ENCODE measurements around the gene STX19.
"Not testable (repeated sequence)": the region's sequence is repeated elsewhere in the genome, so short reads cannot be mapped to it uniquely, and the experiment has no call there.

Gene STX19, protein sequence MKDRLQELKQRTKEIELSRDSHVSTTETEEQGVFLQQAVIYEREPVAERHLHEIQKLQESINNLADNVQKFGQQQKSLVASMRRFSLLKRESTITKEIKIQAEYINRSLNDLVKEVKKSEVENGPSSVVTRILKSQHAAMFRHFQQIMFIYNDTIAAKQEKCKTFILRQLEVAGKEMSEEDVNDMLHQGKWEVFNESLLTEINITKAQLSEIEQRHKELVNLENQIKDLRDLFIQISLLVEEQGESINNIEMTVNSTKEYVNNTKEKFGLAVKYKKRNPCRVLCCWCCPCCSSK

DNA sequence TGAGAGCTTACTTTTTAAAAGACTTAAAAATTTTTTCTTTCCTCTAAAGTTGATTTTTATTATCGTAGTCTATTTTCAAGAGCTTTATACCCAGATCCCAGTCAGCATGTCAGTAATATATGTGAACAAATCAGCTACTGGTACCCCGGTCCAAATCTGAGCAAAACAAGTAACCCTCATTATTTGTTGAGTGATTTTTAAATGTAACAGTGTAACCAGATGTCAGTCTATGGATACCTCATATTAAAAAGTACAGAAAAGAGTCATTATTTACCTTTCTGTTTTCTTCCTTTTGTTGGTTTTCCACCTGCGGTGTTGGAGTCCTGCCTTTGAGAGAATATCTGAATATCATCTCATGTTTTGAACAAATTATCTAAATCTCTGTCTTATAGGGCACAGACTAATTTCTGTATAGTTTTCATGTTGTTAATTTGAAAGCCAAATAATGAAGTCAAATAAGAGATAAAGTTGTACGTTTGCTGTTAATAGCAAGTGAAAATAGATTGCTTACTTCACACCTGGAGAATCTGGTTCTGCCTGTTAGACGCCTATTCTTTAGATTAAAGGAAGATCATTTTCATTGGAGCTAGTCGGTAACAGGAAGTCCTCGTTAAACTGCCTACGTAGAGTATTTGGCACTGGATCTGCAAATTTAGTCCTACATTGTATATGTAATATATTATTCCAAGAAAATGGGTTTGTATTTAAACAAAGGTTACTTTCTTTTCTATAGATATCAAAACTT is at the start of gene STX19:
Gene STX19 (minus strand): TSS at position 505 of the 745 bp plus-strand sequence. CDS start 13,328 bp downstream, outside the sequence.
- peak; percentile 7 for DNase-seq

DNA sequence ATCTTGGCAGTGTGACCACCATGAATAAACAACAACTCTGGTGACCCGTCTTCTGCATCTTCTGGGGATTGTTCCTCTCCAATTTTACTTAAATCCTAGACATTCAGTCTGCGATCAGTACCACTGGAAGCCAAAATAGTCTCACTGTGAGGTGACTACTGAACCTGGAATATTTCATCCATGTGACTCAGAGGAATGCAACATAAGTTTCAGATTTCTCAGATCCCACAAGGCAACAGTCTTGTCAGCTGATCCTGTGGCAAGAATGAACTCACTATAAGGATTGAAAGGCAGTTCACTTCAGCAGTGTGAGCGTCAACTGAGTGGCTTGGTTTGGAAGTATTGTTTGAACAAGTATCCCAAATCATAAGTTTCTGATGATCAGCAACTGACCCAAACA is 47.7 kb upstream of the STX19 start:
- DNase-seq = no peak

DNA sequence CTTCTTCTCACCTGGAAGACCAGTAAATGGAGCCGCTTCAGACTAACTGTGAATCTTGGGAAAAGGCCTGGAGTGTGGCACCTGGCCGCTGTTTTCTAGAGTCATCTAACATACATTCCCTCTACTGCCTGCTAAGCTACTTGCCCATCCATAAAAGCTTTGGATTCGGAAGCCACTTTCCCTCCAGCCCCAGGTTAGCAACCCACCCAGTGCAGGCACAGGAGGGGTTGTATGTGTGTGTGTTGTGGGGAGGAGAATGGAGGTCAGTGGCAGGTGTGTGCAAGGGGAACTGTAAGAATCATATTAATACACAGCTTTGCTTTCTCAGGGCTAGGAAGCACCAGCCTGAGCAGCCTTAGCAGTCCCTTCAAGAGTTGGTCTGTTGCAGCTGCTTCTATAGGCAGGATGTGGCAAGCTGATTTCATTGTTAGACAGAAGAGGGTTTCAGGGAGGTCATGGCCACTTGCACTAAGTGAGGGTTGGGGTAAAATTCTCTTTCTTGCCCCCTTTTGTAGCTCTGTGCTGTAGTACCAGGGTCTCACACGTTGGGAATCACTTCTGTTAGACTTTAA is 43.4 kb upstream of the STX19 start:
- no peak for DNase-seq

DNA sequence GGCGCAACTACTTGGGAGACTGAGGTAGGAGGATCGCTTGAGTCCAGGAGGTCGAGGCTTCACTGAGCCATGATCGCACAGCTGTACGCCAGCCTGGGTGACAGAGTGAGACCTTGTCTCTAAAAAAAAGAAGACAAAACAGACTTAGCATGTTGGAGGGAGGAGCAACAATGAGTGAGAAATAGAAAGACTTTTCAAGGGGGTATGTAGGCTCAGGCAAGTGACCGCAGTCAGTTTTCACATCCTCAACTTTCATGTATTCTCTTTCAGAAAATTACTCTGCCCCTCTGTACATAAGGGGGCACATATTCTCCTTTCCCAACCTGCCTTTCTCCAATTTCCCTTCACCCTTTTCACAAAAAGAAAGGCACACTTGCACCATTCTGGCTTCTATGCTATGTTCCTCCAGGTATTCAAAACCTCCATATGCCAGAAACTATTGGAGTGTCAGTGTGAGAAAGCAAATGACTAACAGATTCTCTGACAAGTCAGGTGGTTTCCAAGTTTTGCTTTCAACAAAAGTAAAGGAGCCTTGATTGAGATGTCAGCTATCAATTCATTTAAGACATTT is 42.0 kb upstream of the STX19 start:
- DNase-seq = no peak

DNA sequence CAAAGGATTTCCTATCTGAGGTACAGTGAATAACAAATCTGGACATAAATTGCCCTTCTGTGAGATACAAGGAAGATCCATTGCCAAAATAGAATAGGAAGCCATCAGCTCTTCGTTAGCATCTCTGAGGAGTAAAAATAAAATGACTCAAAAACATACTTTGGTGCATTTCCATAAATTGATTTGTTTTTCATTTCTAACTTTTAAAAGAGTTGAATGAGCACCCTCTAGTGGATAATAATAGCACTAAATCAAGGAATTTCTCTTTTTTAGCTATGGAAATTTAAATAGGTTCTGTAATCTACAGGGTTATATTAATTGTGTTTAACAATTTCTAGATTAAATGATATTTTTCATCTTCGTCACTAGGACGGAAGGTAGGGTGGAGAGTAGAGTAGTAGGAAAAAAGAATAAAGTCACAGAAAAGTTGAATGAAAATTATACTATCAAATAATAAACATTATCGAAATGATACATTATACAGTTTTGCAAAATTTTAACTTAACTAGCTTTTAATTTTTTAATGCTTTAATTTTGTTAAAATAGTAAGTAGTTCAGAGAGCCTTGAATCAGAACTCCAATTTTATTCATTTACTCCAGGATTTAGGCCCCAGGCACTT is 40.9 kb upstream of the STX19 start:
- DNase-seq = no peak

DNA sequence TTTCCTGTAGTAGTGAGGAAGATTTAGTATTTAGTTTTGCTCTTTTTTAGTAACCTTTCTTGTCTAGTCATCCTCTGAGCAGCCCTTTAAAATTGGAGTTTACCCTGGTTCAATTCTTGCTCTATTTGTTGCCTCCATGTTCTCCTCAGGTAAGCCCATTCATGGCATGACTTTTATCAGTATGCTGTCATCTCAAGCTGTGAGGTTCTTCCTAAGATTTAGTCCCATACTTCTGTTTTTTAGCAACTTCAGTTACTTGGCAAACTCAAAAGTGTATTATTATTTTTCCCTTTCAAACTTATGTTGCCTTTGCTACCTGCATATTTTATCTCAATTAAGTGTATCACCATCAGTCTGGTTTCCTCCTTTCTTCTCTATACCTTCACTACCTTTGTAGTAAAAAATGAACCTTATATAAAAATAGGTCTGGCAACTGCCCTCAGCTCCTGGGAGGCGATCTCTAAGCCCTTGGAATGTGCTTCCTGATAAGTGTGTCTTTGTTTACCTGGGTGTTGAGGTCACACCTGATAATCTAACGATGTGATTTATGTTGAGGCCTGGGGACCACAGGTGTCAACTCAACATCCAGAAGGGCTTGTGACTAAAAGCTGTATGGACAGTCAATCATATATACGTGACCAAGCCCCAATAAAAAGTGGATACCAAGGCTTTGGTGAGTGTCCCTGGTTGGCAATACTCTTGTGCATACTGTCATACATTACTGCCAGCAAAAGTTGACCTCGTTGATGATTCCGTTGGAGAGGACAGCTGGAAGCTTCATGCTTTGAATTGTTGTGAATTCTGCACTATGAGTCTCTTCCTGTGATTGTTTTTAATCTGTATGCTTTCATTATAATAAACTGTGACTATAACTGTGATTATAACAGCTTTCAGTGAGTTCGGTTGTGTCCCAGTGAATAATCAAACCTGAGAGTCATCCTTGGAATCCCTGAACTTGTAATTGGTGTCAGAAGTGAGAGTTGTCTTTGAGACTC is 38.4 kb upstream of the STX19 start:
- DNase-seq = no peak

DNA sequence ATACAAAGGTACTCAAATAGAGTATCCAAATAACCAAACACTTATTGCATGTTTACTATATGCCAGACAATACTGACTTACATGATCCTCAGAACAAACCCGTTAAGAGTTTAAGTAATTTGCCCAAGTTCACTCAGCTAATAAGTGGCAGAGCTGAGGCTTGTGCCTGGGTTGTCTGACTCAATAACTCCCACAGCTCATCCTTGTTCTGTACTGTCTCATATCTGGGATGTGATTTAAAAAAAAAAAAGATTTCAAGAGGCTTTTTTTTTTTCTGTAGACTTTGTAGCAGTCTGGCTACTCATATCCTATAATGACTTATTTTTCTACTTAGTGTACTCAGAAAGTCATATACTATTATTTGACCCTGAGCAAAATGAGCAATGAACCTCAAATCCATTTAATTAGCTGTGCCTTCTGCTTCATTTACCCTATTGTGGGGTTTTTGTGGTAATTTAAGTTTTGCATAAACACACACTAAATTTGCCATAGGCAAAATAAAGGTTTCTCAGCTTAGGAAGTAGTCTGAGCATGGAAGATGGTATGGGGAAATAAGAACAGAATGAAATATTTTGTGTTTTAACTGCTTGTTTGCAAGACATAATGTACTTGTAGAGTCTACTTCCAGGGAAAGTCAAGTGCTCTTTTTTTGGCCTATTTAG is 37.6 kb upstream of the STX19 start:
- DNase-seq = no peak

DNA sequence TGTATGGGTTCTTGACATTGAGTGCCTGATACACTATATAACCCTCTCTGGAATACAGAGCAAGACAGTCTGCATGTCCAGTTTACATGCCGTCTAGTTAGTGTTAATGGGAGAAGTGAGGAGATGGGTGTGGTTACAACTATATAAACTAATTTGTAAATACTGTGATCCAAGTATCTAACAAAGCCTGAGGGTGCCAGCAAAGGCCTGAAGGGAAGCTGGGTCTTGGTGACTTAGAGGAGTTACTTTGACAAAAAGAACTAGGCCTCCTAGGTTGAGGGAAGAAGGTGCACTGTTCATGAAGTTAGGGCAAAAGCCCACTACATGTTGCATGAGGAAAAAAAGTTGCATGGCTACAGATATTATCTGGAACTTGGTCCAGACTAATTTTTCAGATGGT is 36.7 kb upstream of the STX19 start:
- no peak for DNase-seq

DNA sequence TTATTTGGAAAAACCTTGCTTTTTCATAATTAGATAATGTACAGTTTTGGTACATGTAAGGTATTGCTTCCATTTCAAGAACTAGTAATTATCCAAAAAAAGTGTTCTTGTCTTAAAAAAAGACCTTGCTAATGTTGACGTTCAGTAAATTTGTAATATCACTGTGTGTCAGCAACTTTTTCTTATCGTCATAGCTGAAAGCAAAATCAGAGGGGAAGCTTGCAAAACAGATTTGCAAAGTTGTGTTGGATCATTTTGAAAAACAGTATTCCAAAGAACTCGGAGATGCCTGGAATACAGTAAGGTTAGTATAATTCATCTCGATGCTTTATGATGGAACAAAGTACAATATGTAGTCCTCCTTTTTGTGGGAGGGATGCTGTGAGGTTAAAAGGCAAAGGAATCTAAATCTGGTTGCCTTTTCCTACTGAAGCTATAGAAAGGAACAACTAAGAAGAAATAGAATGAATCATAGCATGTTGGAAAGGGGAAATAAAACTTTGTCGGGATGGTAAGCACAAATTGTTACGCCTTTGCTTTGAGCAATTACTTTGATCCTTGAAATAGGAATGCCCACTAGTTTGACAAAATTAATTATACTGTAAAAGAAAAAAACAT is 36.0 kb upstream of the STX19 start:
- DNase-seq = no peak

DNA sequence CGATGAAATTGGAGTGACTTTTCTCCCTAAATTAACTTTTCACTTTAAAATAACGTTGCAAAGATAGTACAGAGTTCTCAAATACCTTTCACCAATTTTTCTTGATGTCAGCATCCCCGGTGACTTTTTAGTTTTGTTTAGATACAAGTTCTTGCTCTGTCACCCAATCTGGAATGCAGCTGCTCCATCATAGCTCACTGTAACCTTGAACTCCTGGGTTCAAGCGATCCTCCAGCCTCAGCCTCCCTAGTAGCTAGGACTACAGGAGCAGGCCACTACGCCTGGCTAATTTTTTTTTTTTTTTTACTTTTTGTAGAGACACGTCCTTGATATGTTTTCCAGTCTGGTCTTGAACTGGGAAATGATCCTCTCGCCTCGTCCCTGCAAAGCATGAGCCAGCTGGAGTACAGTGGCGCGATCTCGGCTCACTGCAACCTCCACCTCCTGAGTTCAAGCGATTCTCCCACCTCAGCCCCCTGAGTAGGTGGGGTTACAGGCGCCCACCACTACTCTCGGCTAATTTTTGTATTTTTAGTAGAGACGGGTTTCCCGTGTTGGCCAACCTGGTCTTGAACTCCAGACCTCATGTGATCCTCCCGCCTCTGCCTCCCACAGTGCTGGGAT is 35.2 kb upstream of the STX19 start:
- no peak for DNase-seq

DNA sequence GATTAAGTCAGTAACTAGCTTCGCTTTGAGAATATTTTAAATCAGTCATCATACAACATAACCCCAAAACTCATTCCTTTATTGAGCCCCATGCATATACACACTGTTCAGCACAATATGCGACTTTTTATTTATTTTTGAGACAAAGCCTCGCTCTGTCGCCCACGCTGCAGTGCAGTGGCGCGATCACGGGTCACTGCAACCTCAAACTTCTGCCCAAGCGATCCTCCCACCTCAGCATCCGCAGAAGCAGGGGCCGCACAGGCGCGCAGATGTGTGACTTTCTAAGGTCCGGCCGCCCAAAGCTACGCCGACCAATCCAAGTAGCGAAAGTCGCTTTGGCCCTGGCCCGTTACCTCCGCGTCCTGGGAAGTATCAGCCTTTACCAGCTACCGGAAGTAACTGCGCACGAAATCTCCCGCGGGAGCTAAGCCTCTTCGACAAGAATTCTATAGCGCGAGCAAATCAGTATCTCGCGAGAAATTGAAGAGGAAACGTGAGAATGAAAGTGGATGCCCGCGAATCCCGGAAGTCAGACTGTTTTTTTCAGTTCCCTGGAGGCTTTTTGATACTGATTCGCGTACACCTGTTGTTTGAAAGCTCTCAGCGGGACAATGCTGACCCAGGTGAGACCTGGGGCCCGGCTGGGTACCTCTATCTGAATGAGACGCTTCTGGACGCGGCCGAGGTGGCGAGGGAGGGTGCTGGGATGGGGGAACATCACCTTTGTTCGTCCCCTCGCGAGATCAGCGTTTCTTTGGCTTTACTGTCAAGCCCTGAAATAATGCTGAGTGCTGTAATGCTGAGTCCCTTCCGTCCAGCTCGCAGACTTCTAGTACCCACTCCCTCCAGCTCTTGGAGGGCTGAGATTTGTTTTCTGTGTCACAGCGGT is 34.4 kb upstream of the STX19 start, which contains the start of the genes DHFR2 and NSUN3:
Gene DHFR2 (minus strand): TSS at position 404 of the 892 bp plus-strand sequence. CDS start 1,405 bp downstream, outside the sequence.
Gene NSUN3 (plus strand): TSS at position 549 of the 892 bp plus-strand sequence. CDS start 66 bp downstream, at position 615.
- peak; percentile 95 for DNase-seq

DNA sequence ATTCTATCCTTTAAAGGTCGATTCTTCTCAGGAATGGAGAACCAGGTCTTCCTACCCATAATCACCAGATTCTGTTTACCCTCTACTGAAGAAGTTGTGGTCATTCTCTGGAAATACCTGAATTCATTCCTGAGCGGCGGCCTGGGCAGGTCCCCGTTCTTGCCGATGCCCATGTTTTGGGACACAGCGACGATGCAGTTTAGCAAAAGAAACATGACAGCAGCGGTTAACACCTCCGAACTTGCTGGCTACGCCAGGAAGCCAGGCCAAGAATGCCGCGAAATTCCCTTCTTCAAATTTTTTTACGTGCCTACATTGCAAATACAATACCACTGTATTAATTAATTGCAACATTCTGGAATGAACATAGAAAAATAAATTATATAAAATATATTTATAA is 32.9 kb upstream of the STX19 start:
- DNase-seq = no peak

DNA sequence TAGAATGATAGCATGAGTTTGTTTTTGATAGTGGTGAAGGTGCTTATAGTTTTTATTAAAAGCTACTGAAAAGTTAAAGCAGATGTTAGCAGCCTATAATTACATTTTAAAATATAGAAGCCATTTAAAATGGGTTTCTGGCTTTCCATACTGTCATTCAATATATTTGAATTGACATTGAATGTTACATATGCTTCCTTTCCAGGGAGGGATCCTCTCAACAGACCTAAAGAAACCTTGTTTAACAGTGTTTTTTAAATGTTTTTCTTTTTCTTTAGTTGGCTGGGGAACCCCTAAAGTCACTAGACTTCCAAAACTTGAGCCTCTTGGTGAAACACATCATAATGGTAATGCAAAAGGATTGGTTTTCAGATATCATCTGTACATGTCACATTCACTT is 22.1 kb upstream of the STX19 start:
- DNase-seq = no peak

DNA sequence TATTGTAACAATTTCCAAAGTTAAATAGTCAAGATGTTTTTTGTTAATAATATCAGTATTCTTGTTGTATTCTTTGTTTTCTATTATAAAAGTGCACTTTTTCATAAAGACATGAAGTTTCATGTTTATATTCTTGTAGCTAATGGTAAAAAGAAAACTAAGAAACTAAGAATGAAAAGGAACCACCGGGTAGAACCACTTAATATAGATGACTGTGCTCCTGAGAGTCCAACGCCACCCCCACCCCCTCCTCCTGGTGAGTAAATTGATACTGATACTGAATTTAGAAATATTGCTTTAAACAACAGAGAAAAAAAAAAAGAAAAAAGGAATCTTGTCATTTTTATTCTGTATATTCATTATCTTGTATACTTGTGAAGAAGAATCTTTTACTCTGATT is 20.9 kb upstream of the STX19 start:
- no peak for DNase-seq

DNA sequence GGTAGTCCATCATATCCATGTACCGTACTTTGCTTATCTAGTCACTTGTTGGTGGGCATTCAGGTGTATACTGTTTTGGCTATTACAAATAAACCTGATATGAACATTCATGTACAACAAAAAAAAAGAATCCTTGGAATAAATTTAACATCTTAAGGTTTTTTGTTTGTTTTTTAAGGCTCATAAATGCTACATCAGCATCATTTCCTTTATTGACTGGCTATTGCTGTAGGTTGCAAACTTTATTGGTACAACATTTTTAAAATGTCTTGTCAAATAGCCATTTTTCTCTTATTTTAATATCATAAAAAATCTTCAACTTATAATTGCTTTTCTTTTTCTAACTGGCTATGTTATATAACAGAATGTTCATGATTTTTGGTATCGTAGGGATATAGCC is 18.1 kb upstream of the STX19 start:
- DNase-seq = no peak

DNA sequence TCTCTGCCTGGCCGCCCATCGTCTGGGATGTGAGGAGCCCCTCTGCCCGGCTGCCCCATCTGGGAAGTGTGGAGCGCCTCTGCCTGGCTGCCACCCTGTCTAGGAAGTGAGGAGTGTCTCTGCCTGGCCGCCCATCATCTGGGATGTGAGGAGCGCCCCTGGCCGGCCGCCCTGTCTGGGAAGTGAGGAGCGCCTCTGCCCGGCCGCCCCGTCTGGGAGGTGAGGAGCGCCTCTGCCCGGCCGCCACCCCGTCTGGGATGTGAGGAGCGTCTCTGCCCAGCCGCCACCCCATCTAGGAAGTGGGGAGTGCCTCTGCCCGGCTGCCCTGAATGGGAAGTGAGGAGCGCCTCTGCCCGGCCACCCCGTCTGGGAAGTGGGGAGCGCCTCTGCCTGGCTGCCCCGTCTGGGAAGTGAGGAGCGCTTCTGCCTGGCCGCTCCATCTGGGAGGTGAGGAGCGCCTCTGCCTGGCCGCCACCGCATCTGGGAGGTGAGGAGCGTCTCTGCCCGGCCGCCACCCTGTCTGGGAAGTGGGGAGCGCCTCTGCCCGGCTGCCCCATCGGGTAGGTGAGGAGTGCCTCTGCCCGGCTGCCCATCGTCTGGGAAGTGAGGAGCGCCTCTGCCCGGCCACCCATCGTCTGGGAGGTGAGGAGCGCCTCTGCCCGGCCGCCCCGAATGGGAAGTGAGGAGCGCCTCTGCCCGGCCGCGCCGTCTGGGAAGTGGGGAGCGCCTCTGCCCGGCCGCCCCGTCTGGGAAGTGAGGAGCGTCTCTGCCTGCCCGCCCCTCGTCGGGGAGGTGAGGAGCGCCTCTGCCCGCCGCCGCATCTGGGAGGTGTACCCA is 15.9 kb upstream of the STX19 start:
- DNase-seq = not testable (repeated sequence)

DNA sequence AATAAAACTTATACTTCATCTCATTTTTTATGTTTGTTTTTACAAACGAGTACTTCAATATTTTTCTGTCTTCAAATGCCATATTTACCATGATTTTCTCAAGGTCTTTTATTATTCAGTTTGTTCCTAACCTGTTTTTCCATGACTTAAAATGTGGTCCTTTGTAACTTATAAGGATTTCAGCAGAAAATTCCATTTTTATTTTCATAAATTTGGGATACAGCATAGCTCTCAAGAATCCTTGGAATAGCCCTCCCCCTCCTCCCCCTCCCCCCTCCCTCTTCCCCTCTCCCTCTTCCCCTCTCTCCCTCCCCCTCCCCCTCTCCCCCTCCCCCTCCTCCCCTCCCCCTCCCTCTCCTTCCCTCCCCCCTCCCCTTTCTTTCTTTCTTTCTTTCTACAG is 14.9 kb upstream of the STX19 start:
- no peak for DNase-seq

DNA sequence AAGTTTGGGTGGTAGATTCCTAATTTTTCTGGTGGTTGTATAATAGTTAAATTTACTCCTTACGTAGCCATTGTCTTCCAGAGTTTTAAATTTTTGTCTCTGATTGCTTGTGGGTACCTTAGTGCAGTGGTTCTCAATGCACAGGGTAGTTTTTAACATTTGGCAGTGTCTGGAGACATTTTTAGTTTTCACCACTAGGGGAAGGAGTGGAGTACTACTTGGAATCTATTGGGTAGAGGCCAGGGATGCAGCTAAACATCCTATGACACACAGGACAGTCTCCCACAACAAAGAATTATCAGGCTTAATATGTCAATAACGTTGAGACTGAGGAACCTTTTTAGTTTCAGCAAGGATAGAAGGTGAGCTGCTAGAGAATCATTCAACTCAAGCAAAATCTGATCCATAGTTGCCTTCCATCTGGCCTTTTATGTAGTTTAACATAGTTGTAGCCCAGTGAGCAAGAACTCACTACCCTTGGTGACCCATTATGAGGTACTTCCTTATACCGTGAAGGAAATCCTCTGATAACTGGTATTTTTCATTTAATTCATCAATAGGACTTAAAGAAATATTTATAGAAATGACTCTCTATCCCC is 8.6 kb upstream of the STX19 start:
- DNase-seq = no peak

Measured in NCI-H345 (cell line).